MCF 10A (cell line): Measurements from ENCODE around the gene CSTPP1. TPM values are rescaled to one million over a fixed set of nuclear protein-coding genes. Genes with fewer than 3 reads are reported as not detected.

Experiments used
- BruUV-seq: library from RNA; stranded (reverse); fragments of 400-500 nt; replicated peaks from 2 replicates; lab custom pipeline; 2021; lab: Mats Ljungman, UMichigan
- CTCF ChIA-PET: fragments of 300-600 bp; sonication (Branson Sonifier 250); formaldehyde crosslinking; extraction: SDS; loops from one replicate; lab custom pipeline; 2021; ENCODE audit warnings: antibody characterized with exemption, inconsistent platforms; lab: Yijun Ruan, JAX
- POLR2A ChIA-PET: fragments of 300-600, 350-650 bp; sonication (Branson Sonifier 250); formaldehyde crosslinking; extraction: SDS; loops from one replicate; lab custom pipeline; 2020; ENCODE audit warnings: antibody characterized with exemption, inconsistent platforms; lab: Yijun Ruan, JAX
- DNase-seq: peaks from one replicate; pipeline ENCODE4 v3.0.0-alpha.2; 2018; ENCODE audit not compliant: unreplicated experiment
- H3K27ac Mint-ChIP-seq: one replicate; pipeline ENCODE4 v1.8.0; 2022; ENCODE audit warnings: mild to moderate bottlenecking, low read depth, mixed read lengths; ENCODE audit not compliant: unreplicated experiment
- H3K27me3 Mint-ChIP-seq: one replicate; pipeline ENCODE4 v1.8.0; 2022; ENCODE audit warnings: mixed read lengths; ENCODE audit not compliant: insufficient read depth, unreplicated experiment
- H3K36me3 Mint-ChIP-seq: one replicate; pipeline ENCODE4 v1.8.0; 2022; ENCODE audit warnings: mild to moderate bottlenecking, moderate library complexity, mixed read lengths; ENCODE audit not compliant: insufficient read depth, unreplicated experiment
- H3K4me1 Mint-ChIP-seq: one replicate; pipeline ENCODE4 v1.8.0; 2022; ENCODE audit warnings: mixed read lengths; ENCODE audit not compliant: insufficient read depth, unreplicated experiment
- H3K4me3 Mint-ChIP-seq: one replicate; pipeline ENCODE4 v1.8.0; 2022; ENCODE audit warnings: mild to moderate bottlenecking, moderate library complexity, mixed read lengths; ENCODE audit not compliant: unreplicated experiment
- H3K9me3 Mint-ChIP-seq: one replicate; pipeline ENCODE4 v1.8.0; 2022; ENCODE audit warnings: mixed read lengths; ENCODE audit not compliant: unreplicated experiment
- intact Hi-C: fragments of 100-400 bp; cut with micrococcal nuclease; formaldehyde crosslinking; loops from 2 replicates; pipeline ENCODE4 v1.14.1; 2022
- total RNA-seq: library from RNA; stranded (reverse); gene quantifications from 2 replicates; pipeline ENCODE4 v1.2.3, GENCODE V29; 2022
- TF ChIP-seq, protein P1 (sequence below): fragments of 200-600 bp; IDR thresholded peaks from one replicate; pipeline ENCODE4 v1.8.0; 2022; ENCODE audit warnings: antibody characterized with exemption, mild to moderate bottlenecking; ENCODE audit not compliant: unreplicated experiment

CSTPP1 gene
- total RNA-seq, 1 experiment from 2014 or later: 19.2 TPM

DNA sequence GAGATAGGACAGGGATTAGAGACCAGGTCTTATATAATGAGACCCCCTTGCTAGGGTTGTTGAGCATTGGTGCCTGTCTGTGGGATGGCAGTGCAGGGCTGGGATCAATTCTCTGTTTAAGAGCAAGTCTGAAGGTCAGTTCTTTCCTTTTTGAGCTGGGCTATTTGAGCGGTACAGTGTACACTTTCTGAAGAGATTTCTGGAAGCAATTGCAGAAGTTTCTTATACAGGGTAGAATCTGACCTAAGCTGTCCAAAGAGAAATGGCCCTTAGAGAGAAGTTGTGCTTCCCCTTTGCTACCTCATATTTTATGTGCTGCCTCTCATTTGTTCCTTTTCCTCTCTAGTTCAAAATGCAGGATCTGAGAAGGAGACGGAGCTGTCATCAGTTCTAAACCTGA, 35.8 kb downstream of the CSTPP1 start:
- POLR2A ChIA-PET: no interaction called here
- DNase-seq: no peak
- H3K4me1 Mint-ChIP-seq: no peaks in the 10 kb centered on the region
- H3K4me3 Mint-ChIP-seq: no peak overlapping the region
- H3K36me3 Mint-ChIP-seq: no peaks in the 10 kb centered on the region
- TF ChIP-seq, protein P1, sequence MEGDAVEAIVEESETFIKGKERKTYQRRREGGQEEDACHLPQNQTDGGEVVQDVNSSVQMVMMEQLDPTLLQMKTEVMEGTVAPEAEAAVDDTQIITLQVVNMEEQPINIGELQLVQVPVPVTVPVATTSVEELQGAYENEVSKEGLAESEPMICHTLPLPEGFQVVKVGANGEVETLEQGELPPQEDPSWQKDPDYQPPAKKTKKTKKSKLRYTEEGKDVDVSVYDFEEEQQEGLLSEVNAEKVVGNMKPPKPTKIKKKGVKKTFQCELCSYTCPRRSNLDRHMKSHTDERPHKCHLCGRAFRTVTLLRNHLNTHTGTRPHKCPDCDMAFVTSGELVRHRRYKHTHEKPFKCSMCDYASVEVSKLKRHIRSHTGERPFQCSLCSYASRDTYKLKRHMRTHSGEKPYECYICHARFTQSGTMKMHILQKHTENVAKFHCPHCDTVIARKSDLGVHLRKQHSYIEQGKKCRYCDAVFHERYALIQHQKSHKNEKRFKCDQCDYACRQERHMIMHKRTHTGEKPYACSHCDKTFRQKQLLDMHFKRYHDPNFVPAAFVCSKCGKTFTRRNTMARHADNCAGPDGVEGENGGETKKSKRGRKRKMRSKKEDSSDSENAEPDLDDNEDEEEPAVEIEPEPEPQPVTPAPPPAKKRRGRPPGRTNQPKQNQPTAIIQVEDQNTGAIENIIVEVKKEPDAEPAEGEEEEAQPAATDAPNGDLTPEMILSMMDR: no peak
- intact Hi-C loops: no loop called here
- CTCF ChIA-PET: no interaction called here
- no peaks in the 10 kb centered on the region for H3K9me3 Mint-ChIP-seq
- H3K27ac Mint-ChIP-seq: no peak overlapping the region
- H3K27me3 Mint-ChIP-seq: no peaks in the 10 kb centered on the region
- BruUV-seq: no TSS peak

DNA sequence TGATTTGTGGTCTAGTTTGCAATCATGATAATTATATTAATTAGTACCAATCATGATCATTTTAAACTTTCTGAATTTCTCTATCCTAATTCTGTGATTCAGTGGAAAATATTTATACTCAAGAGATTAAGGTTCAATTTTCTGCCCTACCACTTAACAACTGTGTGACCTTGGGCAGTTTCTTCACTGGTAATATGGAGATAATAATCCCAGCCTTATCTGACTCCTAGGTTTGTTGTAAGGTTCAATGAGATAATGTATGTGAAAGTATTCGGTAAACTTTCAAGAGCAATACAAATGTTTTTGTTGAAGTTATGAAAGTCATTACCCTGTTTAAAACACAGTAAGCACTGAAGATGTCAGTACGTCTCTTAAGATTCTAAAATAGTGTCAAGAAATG, 36.3 kb downstream of the CSTPP1 start:
- no TSS peak for BruUV-seq

DNA sequence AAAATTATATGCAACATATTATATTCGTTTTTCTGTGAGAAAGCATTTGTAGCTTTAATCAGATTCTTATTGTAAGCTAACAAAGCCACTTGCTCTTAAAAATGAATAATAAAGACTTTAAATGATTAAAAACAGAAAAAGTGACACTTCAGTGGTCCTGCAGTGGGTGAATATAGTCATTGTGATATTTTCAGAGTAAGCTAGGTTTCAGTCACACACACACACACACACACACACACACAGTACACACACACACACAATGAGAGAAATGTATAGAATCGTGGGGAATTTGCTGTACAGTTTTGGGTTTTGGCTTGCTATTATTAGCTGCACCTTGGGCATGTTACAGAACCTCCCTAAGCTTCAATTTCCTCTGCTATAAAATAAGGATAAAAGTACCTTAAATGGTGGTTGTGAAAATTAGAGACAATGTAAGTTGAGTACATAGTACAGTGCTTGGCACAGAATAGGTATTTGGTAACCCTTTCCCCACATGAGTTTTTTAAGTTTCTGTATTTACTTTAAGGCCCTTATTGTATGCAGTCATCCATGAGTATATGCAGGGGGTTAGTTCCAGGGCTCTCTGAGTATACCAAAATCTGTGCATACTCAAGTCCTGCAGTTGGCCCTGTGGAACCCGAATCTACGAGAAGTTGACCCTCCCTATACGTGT, 39.8 kb downstream of the CSTPP1 start:
- ChIA-PET CTCF (interaction anchor here (1.6 kb wide), 1 partner anchor 10 kb away, joined by 3 read pairs; no protein-coding TSS in a partner anchor), POLR2A (no interaction called here)
- no peak overlapping the region for H3K4me3 Mint-ChIP-seq
- no peaks in the 10 kb centered on the region for H3K36me3 Mint-ChIP-seq
- intact Hi-C loops: no loop called here
- H3K27ac Mint-ChIP-seq: no peak overlapping the region
- peaks cover 12% of the 10 kb centered on the region for H3K4me1 Mint-ChIP-seq
- DNase-seq: no peak
- no peaks in the 10 kb centered on the region for H3K27me3 Mint-ChIP-seq
- H3K9me3 Mint-ChIP-seq: no peaks in the 10 kb centered on the region
- BruUV-seq: no TSS peak
- TF ChIP-seq, protein P1: no peak

More for the DNA sequence above, 36.3 kb downstream of the CSTPP1 start:
- no peak overlapping the region for H3K4me3 Mint-ChIP-seq
- DNase-seq: no peak
- H3K36me3 Mint-ChIP-seq: no peaks in the 10 kb centered on the region
- H3K9me3 Mint-ChIP-seq: no peaks in the 10 kb centered on the region
- H3K27me3 Mint-ChIP-seq: no peaks in the 10 kb centered on the region
- intact Hi-C loops: no loop called here
- TF ChIP-seq, protein P1: no peak
- CTCF ChIA-PET: interaction anchor here (1.0 kb wide), 1 partner anchor 14 kb away, joined by 5 read pairs; no protein-coding TSS in a partner anchor
- H3K27ac Mint-ChIP-seq: no peak overlapping the region
- H3K4me1 Mint-ChIP-seq: peaks cover 4% of the 10 kb centered on the region
- POLR2A ChIA-PET: no interaction called here

DNA sequence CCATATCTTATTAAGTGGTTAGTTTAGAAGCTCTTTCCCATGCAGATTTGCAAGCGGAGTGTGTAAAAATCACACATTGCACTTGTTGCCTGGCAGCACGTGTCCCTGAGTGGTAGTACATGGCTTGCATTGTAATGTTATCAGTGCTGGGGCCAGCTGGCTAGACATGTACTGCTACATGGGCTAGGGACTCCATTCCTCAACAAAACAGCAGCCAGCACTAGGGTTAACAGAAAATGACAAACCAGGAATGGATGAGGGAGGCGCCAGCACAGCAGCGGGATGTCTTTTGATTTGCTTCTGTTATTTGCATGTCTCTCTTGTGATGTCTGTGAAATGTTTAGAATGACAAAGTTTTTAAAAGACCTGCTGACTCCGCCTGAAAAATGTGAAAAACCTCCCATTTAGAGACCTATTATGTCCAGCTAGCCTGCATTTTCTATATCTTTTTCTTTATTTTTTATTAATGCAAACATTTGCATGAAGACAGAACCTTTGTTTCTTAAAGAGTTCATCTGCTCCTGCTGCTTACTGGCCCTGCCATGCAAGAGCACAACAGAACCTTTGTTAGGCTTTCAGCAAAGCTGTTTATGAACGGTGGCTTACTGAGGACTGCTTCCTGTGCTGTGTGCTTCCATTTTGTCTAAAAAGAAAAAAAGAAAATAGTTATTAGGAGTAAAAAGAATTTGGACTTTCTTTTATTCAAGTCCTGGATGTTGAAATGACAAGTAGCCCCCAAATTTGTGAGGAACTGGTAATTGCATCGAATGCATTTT, 40.7 kb downstream of the CSTPP1 start:
- DNase-seq: no peak
- BruUV-seq: no TSS peak
- H3K4me1 Mint-ChIP-seq: peaks cover 12% of the 10 kb centered on the region
- H3K27me3 Mint-ChIP-seq: no peaks in the 10 kb centered on the region
- TF ChIP-seq, protein P1: no peak
- ChIA-PET CTCF (interaction anchor here (1.6 kb wide), 1 partner anchor 10 kb away, joined by 3 read pairs; no protein-coding TSS in a partner anchor), POLR2A (no interaction called here)
- intact Hi-C loops: no loop called here
- no peaks in the 10 kb centered on the region for H3K9me3 Mint-ChIP-seq
- H3K4me3 Mint-ChIP-seq: no peak overlapping the region
- H3K36me3 Mint-ChIP-seq: no peaks in the 10 kb centered on the region
- H3K27ac Mint-ChIP-seq: peak overlapping the region; percentile 76
